ENCODE measurements around the gene BBS9. TPM values are rescaled to one million over a fixed set of nuclear protein-coding genes. Genes with fewer than 3 reads are reported as not detected.
A peak's percentile ranks its signal among the peaks of the same experiment; 100 is the strongest.

Gene BBS9
- total RNA-seq, 1 donor from 2014 or later = 18.6 TPM

DNA sequence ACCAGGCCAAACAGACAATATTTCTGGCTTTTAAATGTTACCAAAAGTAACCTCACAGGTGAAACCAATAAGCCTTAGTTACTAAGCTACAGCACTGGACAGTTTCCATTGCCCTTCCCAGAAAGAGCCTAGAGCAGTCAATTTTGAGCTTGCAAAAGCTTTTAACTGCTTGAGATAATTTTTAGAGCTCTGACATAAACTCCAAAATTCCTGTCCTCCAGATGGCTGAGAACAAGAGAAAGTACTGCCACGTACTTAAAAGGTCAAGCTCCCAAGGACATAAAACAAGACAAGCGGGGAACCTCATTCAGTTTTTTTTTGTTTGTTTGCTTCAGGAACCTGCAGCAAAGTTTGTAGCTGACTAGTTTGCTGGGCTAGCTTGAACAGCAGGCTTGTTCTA is 54.1 kb downstream of the BBS9 start:
- DNase-seq (no peak), ATAC-seq (ENCODE audit: low read depth) (no peak)
- TF ChIP-seq, protein P1, sequence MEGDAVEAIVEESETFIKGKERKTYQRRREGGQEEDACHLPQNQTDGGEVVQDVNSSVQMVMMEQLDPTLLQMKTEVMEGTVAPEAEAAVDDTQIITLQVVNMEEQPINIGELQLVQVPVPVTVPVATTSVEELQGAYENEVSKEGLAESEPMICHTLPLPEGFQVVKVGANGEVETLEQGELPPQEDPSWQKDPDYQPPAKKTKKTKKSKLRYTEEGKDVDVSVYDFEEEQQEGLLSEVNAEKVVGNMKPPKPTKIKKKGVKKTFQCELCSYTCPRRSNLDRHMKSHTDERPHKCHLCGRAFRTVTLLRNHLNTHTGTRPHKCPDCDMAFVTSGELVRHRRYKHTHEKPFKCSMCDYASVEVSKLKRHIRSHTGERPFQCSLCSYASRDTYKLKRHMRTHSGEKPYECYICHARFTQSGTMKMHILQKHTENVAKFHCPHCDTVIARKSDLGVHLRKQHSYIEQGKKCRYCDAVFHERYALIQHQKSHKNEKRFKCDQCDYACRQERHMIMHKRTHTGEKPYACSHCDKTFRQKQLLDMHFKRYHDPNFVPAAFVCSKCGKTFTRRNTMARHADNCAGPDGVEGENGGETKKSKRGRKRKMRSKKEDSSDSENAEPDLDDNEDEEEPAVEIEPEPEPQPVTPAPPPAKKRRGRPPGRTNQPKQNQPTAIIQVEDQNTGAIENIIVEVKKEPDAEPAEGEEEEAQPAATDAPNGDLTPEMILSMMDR (IDR thresholded peaks at IDR 0.05) = no peak
- peaks cover 9% of the 10 kb centered on the region for H3K36me3 Mint-ChIP-seq (ENCODE audit: low read depth)
- no peaks in the 10 kb centered on the region for H3K4me1 Mint-ChIP-seq
- ChIA-PET CTCF (interaction anchor here (0.9 to 1.9 kb wide), 4 partner anchors 711 to 752 kb away, joined by 3 to 8 read pairs (median 4); no protein-coding TSS in a partner anchor), POLR2A (no interaction called here)
- H3K9me3 Mint-ChIP-seq = no peaks in the 10 kb centered on the region
- no peak overlapping the region for H3K27ac Mint-ChIP-seq
- no peak overlapping the region for H3K4me3 Mint-ChIP-seq
- intact Hi-C loops (cut with micrococcal nuclease) = loop anchor here (10.0 kb wide), 1 partner anchor 901 kb away; no protein-coding TSS in a partner anchor
- H3K27me3 Mint-ChIP-seq = no peaks in the 10 kb centered on the region

DNA sequence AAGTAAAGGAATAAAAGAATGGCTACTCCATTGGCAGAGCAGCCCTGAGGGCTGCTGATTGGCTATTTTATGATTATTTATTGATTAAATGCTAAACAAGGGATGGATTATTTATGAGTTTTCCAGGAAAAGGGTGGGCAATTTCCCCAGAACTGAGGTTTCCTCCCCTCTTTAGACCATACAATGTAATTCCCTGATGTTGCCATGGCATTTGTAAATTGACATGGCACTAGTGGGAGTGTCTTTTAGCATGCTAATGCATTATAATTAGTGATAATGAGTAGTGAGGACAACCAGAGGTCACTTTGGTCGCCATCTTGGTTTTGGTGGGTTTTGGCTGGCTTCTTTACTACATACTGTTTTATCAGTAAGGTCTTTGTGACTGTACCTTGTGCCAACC is 55.5 kb downstream of the BBS9 start:
- CTCF ChIA-PET = interaction anchor here (1.8 to 4.2 kb wide), 4 partner anchors 10 to 748 kb away, joined by 4 to 57 read pairs (median 8); no protein-coding TSS in a partner anchor
- Mint-ChIP-seq H3K36me3 (ENCODE audit: low read depth) (peaks cover 9% of the 10 kb centered on the region), H3K4me1 (no peaks in the 10 kb centered on the region), H3K4me3 (no peak overlapping the region), H3K9me3 (no peaks in the 10 kb centered on the region), H3K27me3 (no peaks in the 10 kb centered on the region), H3K27ac (no peak overlapping the region)
- DNase-seq (no peak), ATAC-seq (ENCODE audit: low read depth) (no peak)
- intact Hi-C loops (cut with micrococcal nuclease) = loop anchor here (1.0 to 10.0 kb wide), 4 partner anchors 572 to 900 kb away; no protein-coding TSS in a partner anchor
- POLR2A ChIA-PET = no interaction called here
- TF ChIP-seq, protein P1 (IDR thresholded peaks at IDR 0.05) = no peak

GRCh38 chr7:33185786-33186185 is 56.4 kb downstream of the BBS9 start:
- CTCF ChIA-PET = interaction anchor here (1.8 to 4.2 kb wide), 4 partner anchors 9 to 747 kb away, joined by 4 to 57 read pairs (median 8); no protein-coding TSS in a partner anchor
- Mint-ChIP-seq H3K4me1 (peaks cover 6% of the 10 kb centered on the region), H3K9me3 (no peaks in the 10 kb centered on the region), H3K27ac (no peak overlapping the region), H3K4me3 (no peak overlapping the region), H3K36me3 (ENCODE audit: low read depth) (peaks cover 6% of the 10 kb centered on the region), H3K27me3 (no peaks in the 10 kb centered on the region)
- intact Hi-C loops (cut with micrococcal nuclease) = loop anchor here (1.0 to 10.0 kb wide), 4 partner anchors 572 to 899 kb away; no protein-coding TSS in a partner anchor
- ATAC-seq (ENCODE audit: low read depth) = no peak
- TF ChIP-seq, protein P1 (IDR thresholded peaks at IDR 0.05) = no peak
- DNase-seq = no peak
- POLR2A ChIA-PET = interaction anchor here (0.6 to 0.7 kb wide), 2 partner anchors 690 to 716 kb away, joined by 5 to 12 read pairs; no protein-coding TSS in a partner anchor

- Mint-ChIP-seq H3K36me3 (ENCODE audit: low read depth) (peaks cover 2% of the 10 kb centered on the region), H3K9me3 (no peaks in the 10 kb centered on the region), H3K27ac (no peak overlapping the region), H3K4me1 (peaks cover 10% of the 10 kb centered on the region), H3K27me3 (no peaks in the 10 kb centered on the region), H3K4me3 (no peak overlapping the region)
- intact Hi-C loops (cut with micrococcal nuclease) = loop anchor here (10.0 kb wide), 1 partner anchor 899 kb away; no protein-coding TSS in a partner anchor
- TF ChIP-seq, protein P1 (IDR thresholded peaks at IDR 0.05) = no peak
- ATAC-seq (ENCODE audit: low read depth) (no peak), DNase-seq (no peak)
- CTCF ChIA-PET = interaction anchor here (1.8 to 4.2 kb wide), 4 partner anchors 8 to 746 kb away, joined by 4 to 57 read pairs (median 8); no protein-coding TSS in a partner anchor
- POLR2A ChIA-PET = interaction anchor here (0.6 kb wide), 1 partner anchor 690 kb away, joined by 5 read pairs; no protein-coding TSS in a partner anchor
These were observed 56.8 kb downstream of the BBS9 start for GRCh38 chr7:33186192-33186591.

DNA sequence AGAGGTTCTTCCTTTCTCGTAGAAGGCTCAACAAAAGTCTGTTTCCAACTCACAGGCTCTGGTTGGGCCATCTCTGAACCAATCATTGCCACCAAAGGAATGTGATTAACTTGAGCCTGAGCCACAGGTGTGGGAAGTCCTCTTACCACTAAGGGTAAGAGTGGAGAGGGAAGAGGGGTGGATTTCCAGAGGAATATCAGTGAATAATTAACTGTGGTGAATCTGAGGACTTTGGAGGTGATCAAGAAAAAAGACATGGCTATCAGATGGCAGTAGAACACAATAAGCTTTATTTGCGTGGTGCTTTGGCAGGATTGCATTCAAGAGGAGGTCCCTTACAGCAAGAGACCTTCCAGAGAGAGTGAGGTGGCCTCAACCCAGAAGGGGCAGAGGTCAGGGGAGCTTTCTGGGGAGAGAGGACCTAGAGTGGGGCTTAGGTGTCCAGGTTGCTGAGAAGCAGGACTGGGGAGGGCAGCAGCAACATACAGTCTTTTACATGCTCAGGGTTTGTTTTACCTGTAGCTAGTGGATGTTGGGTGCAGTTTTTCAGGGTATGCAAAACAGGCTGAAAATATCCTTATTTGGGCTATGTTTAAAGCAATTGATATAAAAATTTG is 61.4 kb downstream of the BBS9 start:
- peak overlapping the region; percentile 20 for H3K4me3 Mint-ChIP-seq
- CTCF ChIA-PET = no interaction called here
- no peak for ATAC-seq (ENCODE audit: low read depth)

More for the DNA sequence above, 61.4 kb downstream of the BBS9 start:
- H3K27me3 Mint-ChIP-seq = no peaks in the 10 kb centered on the region
- peaks cover 3% of the 10 kb centered on the region for H3K9me3 Mint-ChIP-seq
- intact Hi-C loops (cut with micrococcal nuclease) = no loop called here
- POLR2A ChIA-PET = no interaction called here
- no peaks in the 10 kb centered on the region for H3K36me3 Mint-ChIP-seq (ENCODE audit: low read depth)
- H3K27ac Mint-ChIP-seq = no peak overlapping the region
- TF ChIP-seq, protein P1 (IDR thresholded peaks at IDR 0.05) = no peak
- DNase-seq = no peak
- H3K4me1 Mint-ChIP-seq = peaks cover 32% of the 10 kb centered on the region
